HG03066 (cell line): ENCODE data around the gene SKA1.
"Not testable (repeated sequence)": the region's sequence is repeated elsewhere in the genome, so short reads cannot be mapped to it uniquely, and the experiment has no call there.

Source experiments
- ATAC-seq: cut with Tn5 transposase; IDR thresholded peaks from one replicate; pipeline ENCODE4 v1.9.1; 2021; ENCODE audit warnings: low read depth; ENCODE audit not compliant: unreplicated experiment

The SKA1 gene

GRCh38 chr18:50427896-50428295 lies 53.0 kb downstream of the SKA1 start:
- ATAC-seq, result no peak

- no peak for ATAC-seq
Measured at GRCh38 chr18:50428531-50429206, 53.8 kb downstream of the SKA1 start.

GRCh38 chr18:50429207-50429948 lies 54.5 kb downstream of the SKA1 start:
- no peak for ATAC-seq

- ATAC-seq, result no peak
Measured at GRCh38 chr18:50432915-50433314, 58.1 kb downstream of the SKA1 start.

- ATAC-seq, result not testable (repeated sequence)
Measured at GRCh38 chr18:50436742-50437141, 61.9 kb downstream of the SKA1 start.

GRCh38 chr18:50439460-50440015 lies 64.7 kb downstream of the SKA1 start:
- ATAC-seq, result no peak

GRCh38 chr18:50441016-50441415 lies 66.2 kb downstream of the SKA1 start:
- ATAC-seq, result no peak

GRCh38 chr18:50441501-50441900 lies 66.7 kb downstream of the SKA1 start:
- no peak for ATAC-seq
